ENCODE measurements around the gene LAMA1.

GRCh38 chr18:6997808-6998207, 119.8 kb downstream of the LAMA1 start:
- no peak for TF ChIP-seq CTCF (conservative IDR thresholded peaks at IDR 0.05; ENCODE audit: low read depth, low read length)
- TF ChIP-seq USF2 (IDR thresholded peaks at IDR 0.05; ENCODE audit: low read depth, low read length): no peak
- no peak for TF ChIP-seq SMC3 (IDR thresholded peaks at IDR 0.05; ENCODE audit: low read depth, low read length)
- TF ChIP-seq RFX5 (IDR thresholded peaks at IDR 0.05; ENCODE audit: low read depth, low read length): no peak
- TF ChIP-seq RCOR1 (IDR thresholded peaks at IDR 0.05; ENCODE audit: insufficient replicate concordance, low read length): no peak
- TF ChIP-seq POLR2A (IDR thresholded peaks at IDR 0.05; ENCODE audit: low read depth, low read length): no peak
- no peak for TF ChIP-seq RAD21 (IDR thresholded peaks at IDR 0.05; ENCODE audit: low read length)
